GM06990 (cell line): ENCODE data around the gene TAS2R40.

Experiments used
- DNase-seq: peaks from one replicate; pipeline ENCODE4 v3.0.0-alpha.2; 2011; ENCODE audit not compliant: insufficient read length; ENCODE audit errors: extremely low read depth
- H3K27me3 ChIP-seq: replicated peaks from 2 replicates; pipeline ENCODE4 v1.6.0; 2011; ENCODE audit warnings: low read length; ENCODE audit not compliant: control insufficient read depth, insufficient read depth
- H3K36me3 ChIP-seq: 2 replicates; pipeline ENCODE4 v1.5.1; 2011; ENCODE audit warnings: low read length; ENCODE audit not compliant: control insufficient read depth, insufficient read depth
- H3K4me3 ChIP-seq: replicated peaks from 2 replicates; pipeline ENCODE4 v1.5.1; 2011; ENCODE audit warnings: low read depth, mild to moderate bottlenecking, control low read depth, low read length
- CTCF ChIP-seq: IDR thresholded peaks from 2 replicates; pipeline ENCODE4 v1.5.1; 2011; ENCODE audit warnings: low read length, control low read depth, mild to moderate bottlenecking, inconsistent platforms; ENCODE audit not compliant: insufficient read depth, poor library complexity, severe bottlenecking

The TAS2R40 gene

GRCh38 chr7:143240291-143241168, 18.7 kb downstream of the TAS2R40 start:
- no peaks in the 10 kb centered on the region for H3K36me3 ChIP-seq
- peak; percentile 90 for TF ChIP-seq CTCF
- H3K27me3 ChIP-seq: no peaks in the 10 kb centered on the region; the same call in 1 of the 2 replicates
- H3K4me3 ChIP-seq: no peak overlapping the region
- DNase-seq: no peak

GRCh38 chr7:143242306-143242705, 20.5 kb downstream of the TAS2R40 start:
- Histone ChIP-seq H3K36me3 (no peaks in the 10 kb centered on the region), H3K4me3 (no peak overlapping the region), H3K27me3 (no peaks in the 10 kb centered on the region; the same call in 1 of the 2 replicates)
- TF ChIP-seq CTCF: no peak
- no peak for DNase-seq

- no peaks in the 10 kb centered on the region for H3K36me3 ChIP-seq
- H3K27me3 ChIP-seq: no peaks in the 10 kb centered on the region; the same call in 1 of the 2 replicates
- H3K4me3 ChIP-seq: no peak overlapping the region
- no peak for TF ChIP-seq CTCF
- DNase-seq: no peak
These were observed 21.3 kb downstream of the TAS2R40 start for GRCh38 chr7:143243111-143243510.

GRCh38 chr7:143243614-143244013, 21.8 kb downstream of the TAS2R40 start:
- Histone ChIP-seq H3K27me3 (no peaks in the 10 kb centered on the region; the same call in 1 of the 2 replicates), H3K4me3 (no peak overlapping the region), H3K36me3 (no peaks in the 10 kb centered on the region)
- DNase-seq: no peak
- TF ChIP-seq CTCF: no peak

GRCh38 chr7:143244321-143244720, 22.5 kb downstream of the TAS2R40 start:
- DNase-seq: no peak
- Histone ChIP-seq H3K4me3 (no peak overlapping the region), H3K36me3 (no peaks in the 10 kb centered on the region), H3K27me3 (no peaks in the 10 kb centered on the region; the same call in 1 of the 2 replicates)
- TF ChIP-seq CTCF: no peak
